HG02588 (cell line): Measurements from ENCODE around the gene FN1.
A peak's percentile ranks its signal among the peaks of the same experiment; 100 is the strongest.

Experiments
- ATAC-seq: cut with Tn5 transposase; IDR thresholded peaks from one replicate; pipeline ENCODE4 v1.9.1; 2021; ENCODE audit warnings: mild to moderate bottlenecking, moderate library complexity; ENCODE audit not compliant: unreplicated experiment

The FN1 gene

DNA sequence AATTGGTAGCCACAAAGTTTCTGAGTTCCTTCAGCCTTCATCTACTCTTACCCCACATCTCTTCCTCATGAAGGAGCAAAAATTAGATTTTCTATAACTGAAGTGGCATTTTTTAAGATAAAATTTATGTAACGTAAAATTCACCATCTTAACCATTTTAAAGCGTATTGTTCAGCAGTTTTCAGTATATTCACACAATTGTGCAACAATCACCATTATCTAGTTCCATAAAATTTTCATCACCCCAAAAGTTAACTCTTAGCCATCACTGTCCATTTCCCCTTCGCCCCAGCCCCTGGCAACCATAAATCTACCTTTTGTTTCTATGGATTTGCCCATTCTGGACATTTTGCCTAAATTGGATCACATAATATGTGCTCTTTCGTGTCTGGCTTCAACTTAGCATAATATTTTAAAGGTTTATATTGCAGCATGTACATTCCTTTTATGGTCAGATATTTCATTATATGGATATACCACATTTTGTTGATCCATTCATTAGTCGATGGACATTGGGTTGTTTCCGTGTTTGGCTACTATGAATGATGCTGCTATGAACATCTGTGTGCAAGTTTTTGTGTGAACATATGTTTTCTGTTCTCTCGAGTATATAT is 79.4 kb downstream of the FN1 start:
- no peak for ATAC-seq

DNA sequence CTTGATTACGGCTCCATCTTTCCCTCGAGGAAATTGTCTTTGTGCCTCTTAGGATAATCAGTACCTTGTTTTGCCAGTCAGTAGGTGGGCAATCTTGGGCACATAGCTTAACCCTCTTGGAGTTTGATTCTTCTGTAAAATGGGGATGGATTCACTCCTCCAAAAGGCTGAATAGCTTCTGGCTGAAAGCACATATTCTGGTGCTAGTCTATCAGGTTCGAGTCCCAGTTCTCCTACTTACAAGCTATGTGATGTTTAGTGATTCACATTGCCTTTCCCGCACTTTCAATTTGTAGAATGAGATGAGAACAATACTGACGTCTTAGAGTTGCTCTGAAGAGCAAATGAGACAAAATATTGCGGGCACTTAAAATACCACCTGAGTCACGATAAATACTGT is 80.1 kb downstream of the FN1 start:
- ATAC-seq = no peak

DNA sequence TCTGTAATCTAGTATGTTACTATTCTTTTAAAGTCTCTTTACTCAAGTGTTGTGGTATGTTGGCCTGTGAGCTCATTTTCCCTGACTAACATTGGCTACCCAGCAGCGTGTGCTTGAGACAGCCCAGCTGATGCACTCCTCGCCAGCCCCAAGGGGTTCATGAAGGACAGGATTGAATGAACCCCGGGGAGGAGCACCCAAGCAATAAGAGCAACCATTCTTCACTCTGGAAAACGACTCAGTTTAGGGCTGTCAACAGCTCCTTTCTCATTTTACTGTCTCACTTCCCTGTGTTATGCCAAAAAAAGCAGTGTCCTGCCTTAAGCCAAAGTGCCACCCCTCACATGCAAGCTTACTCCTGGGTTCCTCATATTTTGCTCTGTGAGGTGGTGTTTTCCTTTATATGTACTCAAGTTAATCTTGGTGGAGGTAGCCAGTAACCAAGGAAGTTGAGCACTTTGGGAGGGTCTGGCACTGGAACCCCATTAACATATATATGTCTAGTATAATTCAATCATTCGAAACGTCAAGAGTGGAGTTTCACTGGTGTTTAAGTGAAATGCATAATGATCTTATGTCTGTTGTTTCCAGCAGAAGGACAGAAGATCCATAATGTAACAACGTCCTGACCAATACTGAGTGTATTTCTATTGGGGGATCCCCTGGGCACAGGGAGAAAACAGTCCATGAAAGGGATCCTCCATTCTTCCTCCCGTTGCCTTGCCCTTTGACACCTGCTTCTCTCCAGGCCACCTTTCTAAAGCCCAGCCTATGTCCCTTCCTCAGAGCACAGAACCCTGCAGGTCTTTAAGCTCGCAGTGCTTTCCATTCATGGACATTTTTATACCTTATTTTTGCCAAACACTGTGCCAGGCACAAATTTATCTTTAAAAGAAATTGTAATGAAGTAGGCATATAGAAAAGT is 80.8 kb downstream of the FN1 start:
- no peak for ATAC-seq

DNA sequence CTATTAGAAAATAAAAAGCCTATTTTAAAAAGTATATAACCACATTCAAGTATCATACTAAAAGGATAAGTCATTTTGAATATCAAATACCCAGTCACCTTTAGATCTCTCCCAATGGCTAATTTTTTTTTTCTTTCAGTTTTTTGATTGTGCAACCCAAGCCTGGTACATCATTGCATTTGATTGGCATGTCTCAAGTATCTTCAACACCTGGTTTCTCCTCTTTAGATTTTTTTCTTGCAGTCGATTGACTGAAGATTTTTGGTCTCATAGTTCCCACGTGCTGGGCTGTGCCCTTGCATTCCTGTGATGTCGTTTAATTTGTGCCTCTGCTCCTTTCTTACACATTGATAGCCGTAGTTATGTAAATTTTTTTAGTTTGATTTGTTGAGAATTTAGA is 83.3 kb downstream of the FN1 start:
- no peak for ATAC-seq

DNA sequence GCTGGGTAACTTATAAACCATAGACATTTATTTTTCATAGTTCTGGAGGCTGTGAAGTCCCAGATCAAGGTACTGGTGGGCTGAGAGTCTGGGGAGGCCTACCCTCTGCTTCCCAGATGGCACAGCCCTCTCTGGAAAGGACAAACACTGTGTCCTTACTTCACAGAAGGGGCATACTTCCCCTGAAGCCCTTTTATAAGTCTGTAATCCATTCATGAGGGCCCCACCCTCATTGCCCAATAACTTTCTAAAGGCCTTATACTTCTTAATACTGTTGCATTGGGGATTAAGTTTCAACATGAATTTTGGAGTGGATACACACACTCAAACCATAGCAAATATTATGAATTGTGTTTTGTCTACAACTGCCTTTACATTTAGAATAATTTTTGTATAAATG is 88.0 kb downstream of the FN1 start:
- no peak for ATAC-seq

DNA sequence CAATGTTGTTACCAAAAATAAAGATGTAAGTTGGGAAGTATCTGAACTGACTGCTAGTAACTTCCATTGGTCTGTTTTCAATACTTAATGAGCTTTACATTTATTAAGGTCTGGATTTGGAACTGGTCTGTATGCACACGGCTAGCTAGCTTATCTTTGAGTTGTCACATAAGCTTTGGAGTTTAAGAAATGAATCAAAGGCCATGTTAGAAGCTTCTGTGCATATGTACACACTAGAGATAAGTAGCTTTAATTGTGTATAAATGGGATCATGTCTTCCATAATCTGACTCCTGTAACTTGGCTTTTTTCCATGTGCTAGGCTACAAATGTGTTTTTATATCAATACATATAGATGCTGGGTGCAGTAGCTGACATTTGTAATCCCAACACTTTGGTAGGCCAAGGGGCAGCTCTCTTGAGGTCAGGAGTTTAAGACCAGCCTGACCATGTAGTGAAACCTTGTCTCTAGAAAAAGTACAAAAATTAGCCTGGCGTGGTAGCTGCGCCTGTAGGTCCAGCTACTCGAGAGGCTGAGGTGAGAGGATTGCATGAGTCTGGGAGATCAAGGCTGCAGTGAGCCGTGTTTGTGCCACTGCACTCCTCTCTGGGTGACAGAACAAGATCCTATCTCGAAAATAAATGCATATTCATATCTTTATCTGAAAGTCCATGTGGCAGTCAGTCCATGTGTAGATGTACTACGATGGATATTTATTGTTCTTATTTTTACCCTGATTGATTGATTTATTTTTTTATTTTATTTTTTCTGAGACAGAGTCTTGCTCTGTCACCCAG is 96.8 kb downstream of the FN1 start:
- ATAC-seq = no peak

DNA sequence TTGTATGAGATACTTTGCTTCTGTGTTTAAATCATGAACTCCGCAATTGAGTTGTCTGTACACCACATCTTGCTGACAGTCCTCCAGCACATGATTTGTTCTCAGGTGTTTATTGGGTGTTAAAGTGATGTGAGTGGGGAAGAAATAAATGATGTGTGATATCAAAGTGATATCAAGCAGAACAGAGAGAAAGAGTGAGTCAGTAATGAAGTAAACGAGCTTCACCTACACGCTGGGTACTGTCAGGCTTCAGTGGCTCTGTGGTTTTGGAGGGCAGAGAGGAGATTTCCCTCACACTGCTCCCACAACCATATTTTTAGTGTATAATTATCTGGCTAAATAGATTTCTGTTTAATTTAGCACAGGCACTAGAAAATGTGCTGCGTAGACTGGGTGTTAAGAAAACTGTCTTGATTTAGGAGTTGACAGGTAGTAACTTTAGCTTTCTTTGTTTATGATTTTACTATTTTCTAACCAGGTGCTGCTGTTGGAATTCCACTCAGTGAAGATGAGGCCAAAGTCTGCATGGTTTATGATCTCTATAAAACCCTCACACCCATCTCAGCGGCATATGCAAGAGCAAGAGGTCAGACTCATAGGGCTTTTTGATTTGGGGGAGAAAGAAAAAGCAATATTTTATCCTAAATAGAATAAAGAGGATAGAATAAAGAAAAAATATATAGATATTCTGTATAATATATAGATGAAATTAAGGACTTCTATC is 102.8 kb downstream of the FN1 start:
- peak; percentile 76 for ATAC-seq

DNA sequence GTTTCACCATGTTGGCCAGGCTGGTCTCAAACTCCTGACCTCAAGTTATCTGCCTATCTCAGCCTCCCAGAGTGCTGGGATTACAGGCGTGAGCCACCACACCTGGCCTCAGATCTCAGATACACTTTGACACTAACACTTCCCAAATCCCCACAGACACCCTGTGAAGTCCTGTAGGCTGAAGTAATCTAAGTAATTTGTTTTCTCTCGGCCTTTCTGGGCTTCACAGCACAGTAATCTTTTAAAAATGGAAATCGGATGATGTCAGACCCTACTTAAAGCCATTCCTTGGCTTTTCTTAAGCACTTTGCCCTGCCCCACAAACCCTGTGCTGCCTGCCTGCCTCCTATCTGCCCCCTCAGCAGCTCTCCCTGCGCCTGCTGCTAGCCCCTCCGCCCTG is 107.8 kb downstream of the FN1 start:
- ATAC-seq = no peak

DNA sequence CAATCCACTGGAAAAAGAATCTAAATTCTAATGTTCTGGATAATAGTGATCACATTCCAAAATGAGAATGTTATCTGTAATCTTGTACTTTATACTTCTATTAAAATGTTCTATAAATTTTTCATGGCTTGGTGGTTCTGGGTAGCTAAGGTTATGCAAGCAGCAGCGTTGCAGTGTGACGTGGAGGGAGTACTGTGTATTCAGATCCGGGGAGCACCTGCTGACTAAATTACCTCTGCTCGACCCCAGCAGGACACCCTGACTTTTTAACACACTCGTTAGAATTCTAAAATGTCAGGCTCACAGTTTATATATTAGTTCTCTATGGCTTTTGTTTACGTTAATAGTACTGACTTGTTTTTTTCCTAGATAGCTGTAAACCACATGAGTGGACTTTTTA is 111.1 kb downstream of the FN1 start:
- no peak for ATAC-seq

DNA sequence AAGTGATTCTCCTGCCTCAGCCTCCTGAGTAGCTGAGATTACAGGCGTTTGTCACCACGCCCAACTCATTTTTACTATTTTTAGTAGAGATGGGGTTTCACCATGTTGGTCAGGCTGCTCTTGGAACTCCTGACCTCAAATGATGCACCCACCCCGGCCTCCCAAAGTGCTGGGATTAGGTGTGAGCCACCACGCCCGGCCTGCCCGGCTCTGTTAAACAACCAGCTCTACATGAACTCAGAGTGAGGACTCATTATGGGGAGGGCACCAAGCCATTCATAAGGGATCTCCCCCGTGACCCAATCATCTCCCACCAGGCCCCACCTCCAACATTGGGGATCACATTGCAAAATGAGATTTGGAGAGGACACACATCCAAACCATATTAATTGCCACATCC is 115.2 kb downstream of the FN1 start:
- ATAC-seq = no peak

DNA sequence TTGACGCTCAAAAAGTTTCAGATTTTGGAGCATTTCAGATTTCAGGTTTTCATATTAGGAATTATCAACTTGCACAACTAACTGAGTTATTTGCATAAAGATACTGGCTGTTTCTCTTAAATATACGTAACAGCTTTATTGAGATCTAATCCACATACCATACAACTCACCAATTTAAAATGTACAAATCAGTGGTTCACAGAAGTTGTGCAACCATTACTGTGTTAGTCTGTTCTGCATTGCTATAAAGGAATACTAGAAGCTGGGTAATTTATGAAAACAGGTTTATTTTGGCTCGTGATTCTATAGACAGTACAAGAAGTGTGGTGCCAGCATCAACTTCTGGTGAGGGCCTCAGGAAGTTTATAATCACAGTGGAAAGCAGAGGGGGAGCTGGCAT is 115.8 kb downstream of the FN1 start:
- ATAC-seq = no peak

DNA sequence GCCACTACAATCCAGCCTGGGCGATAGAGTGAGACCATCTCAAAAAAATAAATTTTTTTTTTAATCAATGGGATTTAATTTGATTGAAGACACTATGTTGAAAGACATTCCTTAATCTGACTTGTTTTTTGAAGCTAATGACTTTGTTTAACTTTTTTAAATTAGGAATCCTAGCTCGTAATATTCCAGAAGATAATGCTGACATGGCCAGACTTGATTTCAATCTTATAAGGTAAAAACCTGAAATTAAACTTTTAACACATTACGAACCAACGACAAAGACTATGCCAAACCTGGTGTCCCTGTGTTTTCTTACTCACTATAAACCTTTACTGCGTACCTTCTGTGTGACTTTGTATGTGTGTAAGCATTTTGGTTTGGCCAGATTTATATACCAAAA is 116.4 kb downstream of the FN1 start:
- ATAC-seq = no peak

DNA sequence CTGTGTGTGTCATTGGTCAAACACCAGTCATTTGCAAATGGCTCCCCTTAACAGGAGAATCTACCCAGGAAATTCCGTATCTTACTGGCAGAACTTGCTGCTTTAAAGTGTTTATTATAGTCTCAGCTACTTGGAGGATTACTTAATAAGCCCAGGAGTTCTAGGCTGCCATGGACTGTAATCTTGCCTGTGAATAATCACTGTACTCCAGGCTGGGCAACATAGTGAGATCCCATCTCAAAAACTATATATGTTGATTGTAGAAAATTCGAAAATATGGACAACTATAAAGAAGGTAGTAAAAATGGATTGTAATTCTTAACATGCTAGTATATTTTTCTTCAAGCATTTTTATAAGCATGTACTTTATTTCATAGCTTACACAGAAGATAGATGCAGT is 119.5 kb downstream of the FN1 start:
- no peak for ATAC-seq

DNA sequence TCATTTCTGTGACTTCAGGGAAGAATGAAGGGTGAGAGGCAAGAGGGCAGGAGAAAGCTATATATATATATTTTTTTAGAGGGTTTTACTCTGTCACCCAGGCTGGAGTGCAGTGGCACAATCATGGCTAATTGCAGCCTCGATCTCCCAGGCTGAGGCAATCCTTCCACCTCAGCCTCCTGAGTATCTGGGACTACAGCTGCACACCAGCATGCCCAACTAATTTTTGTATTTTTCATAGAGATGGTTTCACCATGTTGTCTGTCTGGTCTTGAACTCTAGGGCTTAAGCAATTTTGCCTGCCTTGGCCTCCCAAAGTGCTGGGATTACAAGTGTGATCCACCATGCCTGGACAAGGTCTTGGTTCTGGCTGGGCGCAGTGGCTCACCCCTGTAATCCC is 120.6 kb downstream of the FN1 start:
- no peak for ATAC-seq

DNA sequence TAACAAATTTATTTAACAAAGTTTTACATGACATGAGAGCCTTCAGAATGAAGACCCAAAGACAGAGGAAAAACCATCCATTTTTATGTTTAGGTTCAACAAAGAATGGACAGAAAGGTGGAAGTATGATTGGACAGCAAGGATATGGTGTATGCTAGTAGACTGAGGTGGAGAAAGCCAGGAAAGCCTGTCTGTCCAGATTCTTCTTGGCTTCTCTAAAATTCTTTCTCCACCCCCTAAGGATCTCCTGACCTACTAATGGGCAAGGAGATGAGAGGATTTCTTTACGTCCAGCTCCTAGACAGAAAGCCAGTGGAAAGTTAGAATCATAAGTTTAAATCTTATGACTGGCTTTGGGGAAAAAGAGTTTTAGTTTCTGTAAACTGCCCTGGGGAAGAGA is 121.0 kb downstream of the FN1 start:
- ATAC-seq = no peak

DNA sequence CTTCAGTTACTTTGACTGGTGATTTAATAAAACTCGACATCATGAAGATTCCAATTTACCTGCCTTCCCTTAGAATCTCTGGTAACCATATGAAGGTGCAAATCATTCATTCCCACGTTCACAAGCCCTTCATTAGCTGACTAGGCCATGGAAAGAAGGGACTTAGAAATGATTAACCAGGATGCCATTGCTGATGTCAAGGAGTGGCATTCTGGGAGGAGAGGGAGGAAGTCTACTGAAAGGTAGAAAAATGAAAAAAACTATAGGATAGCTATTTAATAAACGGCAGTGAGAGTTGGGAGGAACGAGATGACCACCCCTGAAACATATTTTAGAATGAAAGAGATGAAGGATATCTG is 122.6 kb downstream of the FN1 start:
- ATAC-seq = no peak

DNA sequence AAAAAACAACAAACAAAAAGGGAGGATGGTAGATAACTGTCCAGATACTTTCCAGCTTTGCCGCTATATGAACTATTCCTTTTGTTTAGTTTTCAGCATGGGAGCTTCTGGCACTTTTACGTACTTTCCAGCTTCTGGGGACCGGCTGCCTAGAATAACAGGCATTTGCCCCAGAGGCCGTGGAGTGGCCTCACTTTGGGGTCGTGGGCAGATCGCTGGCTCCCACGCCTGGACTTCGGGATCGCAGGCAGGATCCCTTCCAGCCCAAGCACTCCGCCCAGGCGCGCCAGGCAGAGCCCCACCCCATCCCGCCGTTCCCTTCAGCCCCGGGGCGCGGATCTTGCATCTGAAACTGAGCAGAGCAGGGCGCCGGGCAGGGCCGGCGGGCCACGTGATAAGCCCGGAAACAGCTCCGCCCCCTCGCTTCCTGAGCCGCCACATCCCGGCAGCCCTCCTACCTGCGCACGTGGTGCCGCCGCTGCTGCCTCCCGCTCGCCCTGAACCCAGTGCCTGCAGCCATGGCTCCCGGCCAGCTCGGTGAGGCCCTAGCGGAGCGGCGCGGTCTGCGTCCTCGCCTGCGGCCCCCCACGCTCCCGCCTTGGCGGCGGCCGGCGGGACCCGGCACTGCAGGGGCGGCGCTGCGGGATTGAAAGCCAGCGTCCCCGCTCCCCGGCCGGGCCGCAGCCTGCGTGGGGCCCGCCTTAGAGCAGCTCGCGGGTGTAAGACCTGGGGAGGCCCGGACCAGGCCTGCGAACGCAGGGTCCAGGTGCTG is 124.1 kb downstream of the FN1 start, which contains the start of gene ATIC:
Gene ATIC, plus strand, starts transcription at position 435 of the 772 bp plus-strand sequence. Its CDS starts 84 bp downstream, at position 519.
- ATAC-seq = peak; percentile 99

DNA sequence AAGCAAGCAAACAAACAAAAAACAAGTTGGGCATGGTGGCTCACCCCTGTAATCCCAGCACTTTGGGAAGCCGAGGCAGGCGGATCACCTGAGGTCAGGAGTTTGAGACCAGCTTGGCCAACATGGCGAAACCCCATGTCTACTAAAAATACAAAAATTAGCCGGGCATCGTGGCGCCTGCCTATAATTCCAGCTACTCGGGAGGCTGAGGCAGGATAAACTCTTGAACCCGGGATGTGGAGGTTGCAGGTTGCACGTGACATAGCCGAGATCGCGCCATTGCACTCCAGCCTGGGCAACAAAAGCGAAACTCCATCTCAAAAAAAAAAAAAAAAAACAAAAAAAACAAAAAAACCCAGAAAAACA is 124.6 kb downstream of the FN1 start:
- peak; percentile 17 for ATAC-seq
